ENCODE results near the gene CHST11. TPM values are rescaled to one million over a fixed set of nuclear protein-coding genes. Genes with fewer than 3 reads are reported as not detected.

Gene CHST11
- total RNA-seq, 1 donor from 2014 or later, result 6.0 TPM

DNA sequence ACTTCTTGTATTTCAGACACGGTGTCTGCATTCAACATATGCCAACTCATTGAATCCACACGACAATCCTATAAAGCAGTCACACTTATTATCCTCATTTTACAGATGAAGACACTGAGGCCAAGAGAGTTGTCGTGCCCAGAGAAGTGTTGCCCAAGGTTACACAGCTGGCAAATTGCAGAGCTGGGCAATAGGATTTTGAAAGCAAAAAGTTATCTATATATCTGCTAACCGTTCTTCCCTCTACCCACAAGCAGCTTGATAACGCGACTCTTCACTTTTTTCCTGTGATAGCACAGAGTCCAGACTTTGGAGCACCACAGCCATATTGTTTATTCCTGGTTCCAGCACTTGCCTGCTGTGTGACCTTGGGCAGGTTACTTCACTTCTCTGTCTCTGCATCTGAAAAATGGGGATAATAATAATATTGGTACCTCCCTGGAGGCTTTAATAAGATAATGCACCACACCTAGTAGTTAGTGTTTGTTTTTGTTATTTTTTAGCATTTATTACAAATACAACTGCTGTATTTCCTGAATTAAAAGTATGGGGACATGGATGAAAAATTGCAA is 82.2 kb downstream of the CHST11 start:
- Histone ChIP-seq H3K27me3 (ENCODE audit: low read depth) (no peaks in the 10 kb centered on the region), H3K36me3 (no peaks in the 10 kb centered on the region), H3K4me1 (no peaks in the 10 kb centered on the region), H3K4me3 (no peak overlapping the region), H3K27ac (replicated peaks) (no peak overlapping the region), H3K9me3 (replicated peaks) (no peaks in the 10 kb centered on the region)
- TF ChIP-seq, protein P1, sequence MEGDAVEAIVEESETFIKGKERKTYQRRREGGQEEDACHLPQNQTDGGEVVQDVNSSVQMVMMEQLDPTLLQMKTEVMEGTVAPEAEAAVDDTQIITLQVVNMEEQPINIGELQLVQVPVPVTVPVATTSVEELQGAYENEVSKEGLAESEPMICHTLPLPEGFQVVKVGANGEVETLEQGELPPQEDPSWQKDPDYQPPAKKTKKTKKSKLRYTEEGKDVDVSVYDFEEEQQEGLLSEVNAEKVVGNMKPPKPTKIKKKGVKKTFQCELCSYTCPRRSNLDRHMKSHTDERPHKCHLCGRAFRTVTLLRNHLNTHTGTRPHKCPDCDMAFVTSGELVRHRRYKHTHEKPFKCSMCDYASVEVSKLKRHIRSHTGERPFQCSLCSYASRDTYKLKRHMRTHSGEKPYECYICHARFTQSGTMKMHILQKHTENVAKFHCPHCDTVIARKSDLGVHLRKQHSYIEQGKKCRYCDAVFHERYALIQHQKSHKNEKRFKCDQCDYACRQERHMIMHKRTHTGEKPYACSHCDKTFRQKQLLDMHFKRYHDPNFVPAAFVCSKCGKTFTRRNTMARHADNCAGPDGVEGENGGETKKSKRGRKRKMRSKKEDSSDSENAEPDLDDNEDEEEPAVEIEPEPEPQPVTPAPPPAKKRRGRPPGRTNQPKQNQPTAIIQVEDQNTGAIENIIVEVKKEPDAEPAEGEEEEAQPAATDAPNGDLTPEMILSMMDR (IDR thresholded peaks at IDR 0.05; ENCODE audit: borderline replicate concordance), result no peak
- intact Hi-C loops (cut with micrococcal nuclease), result no loop called here
- no peak for DNase-seq

DNA sequence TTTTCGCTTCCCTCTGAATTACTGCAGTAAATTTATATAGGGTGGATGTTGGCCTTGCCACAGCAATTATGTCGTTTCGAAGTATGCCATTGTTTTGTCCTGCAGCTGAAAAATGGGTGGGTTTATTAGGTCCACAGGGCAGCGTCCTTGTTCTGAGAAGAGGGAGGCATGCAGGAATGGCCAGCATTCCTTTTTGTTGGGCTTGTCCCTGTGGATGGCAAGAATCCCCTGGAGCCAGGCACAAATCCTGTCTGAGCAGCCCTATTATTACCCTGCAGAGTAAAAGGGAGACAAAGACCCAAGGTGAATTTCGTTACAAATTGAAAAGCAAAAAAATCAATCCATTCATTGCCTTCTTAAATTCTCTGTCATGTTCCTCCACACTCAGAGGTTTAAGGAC is 88.1 kb downstream of the CHST11 start:
- intact Hi-C loops (cut with micrococcal nuclease), result no loop called here
- TF ChIP-seq, protein P1 (IDR thresholded peaks at IDR 0.05; ENCODE audit: borderline replicate concordance), result no peak
- H3K4me3 ChIP-seq, result no peak overlapping the region

DNA sequence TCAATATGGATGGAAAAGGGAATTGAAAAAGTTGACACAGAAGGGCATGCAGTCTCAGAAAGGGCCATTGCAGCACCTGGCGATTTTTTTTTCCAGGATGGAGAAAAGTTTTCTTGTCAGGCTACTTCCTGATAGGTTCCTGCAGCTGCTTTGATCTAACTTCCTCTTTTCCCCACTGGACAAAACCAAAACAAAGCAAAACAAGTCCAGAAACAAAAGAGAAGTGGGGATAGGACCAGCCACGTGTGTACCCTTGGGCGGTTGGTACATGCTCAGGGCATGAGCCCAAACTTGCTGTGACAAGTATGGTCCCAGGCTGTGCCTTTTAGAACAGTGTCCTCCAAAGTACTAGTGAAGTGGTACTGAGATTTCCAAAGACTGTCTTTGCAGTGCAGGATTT is 89.8 kb downstream of the CHST11 start:
- Histone ChIP-seq H3K27me3 (ENCODE audit: low read depth) (no peaks in the 10 kb centered on the region), H3K4me3 (no peak overlapping the region), H3K4me1 (peaks cover 5% of the 10 kb centered on the region), H3K27ac (replicated peaks) (no peak overlapping the region), H3K36me3 (no peaks in the 10 kb centered on the region), H3K9me3 (replicated peaks) (no peaks in the 10 kb centered on the region)
- TF ChIP-seq, protein P1 (IDR thresholded peaks at IDR 0.05; ENCODE audit: borderline replicate concordance), result no peak
- intact Hi-C loops (cut with micrococcal nuclease), result no loop called here
- no peak for DNase-seq

More for the DNA sequence above, 88.1 kb downstream of the CHST11 start:
- Histone ChIP-seq H3K4me1 (no peaks in the 10 kb centered on the region), H3K27me3 (ENCODE audit: low read depth) (no peaks in the 10 kb centered on the region), H3K36me3 (no peaks in the 10 kb centered on the region), H3K9me3 (replicated peaks) (no peaks in the 10 kb centered on the region), H3K27ac (replicated peaks) (no peak overlapping the region)
- no peak for DNase-seq

DNA sequence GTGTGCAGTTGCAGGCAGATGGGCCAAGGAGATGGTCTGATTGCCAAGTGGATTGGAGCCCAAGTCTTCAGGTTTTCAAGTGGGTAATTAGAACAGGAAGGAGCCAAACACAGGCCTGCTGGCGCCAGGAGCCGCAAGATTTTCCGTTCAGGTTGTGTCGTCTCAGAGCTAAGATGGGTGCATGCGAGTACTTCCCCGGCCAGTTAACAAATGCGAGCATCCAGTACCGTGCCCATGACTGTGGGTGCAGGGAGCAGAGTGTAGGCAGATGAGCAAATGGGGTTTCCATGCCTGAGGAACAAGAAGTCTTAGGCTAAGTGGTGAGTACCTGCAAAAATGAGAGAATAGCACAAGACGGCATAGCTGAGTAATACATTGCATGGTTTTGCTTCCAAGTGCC is 90.5 kb downstream of the CHST11 start:
- Histone ChIP-seq H3K4me1 (peaks cover 5% of the 10 kb centered on the region), H3K4me3 (no peak overlapping the region), H3K9me3 (replicated peaks) (no peaks in the 10 kb centered on the region), H3K27ac (replicated peaks) (no peak overlapping the region), H3K36me3 (no peaks in the 10 kb centered on the region), H3K27me3 (ENCODE audit: low read depth) (no peaks in the 10 kb centered on the region)
- DNase-seq, result no peak
- TF ChIP-seq, protein P1 (IDR thresholded peaks at IDR 0.05; ENCODE audit: borderline replicate concordance), result no peak
- intact Hi-C loops (cut with micrococcal nuclease), result no loop called here

DNA sequence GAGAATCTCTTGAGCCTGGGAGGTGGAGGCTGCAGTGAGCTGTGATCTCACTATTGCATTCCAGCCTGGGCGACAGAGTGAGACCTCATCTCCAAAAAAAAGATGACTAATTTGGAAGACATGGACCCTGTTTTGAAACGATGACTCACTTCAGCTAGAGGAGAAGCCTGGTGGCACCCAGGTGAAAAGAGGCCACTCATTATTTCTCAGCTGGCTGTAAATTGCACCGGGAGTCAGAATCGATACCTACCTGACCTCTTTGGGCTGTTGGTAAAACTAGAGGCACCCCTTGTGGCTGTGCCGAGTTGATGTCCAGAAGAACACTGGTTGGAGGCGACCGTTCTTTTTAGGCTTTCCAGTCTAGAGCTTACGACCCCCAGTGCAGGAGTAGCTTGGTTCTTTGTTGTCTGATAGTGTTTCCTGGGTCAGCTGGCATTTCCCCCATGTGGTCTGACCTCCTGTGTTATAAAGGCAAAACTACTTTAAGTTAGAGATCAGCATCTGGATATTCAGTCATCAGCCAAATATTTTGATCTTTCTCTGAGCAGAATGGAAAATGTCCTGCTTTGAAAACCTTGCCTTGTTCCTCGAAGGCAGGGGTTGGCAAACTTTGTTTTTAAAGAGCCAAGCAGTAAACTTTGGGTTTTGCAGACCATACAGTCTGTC is 93.2 kb downstream of the CHST11 start:
- H3K27ac ChIP-seq (replicated peaks), result no peak overlapping the region
- H3K9me3 ChIP-seq (replicated peaks), result peaks cover 12% of the 10 kb centered on the region
- no peak for DNase-seq
- H3K4me3 ChIP-seq, result no peak overlapping the region
- H3K36me3 ChIP-seq, result no peaks in the 10 kb centered on the region
- peaks cover 5% of the 10 kb centered on the region for H3K4me1 ChIP-seq
- no peaks in the 10 kb centered on the region for H3K27me3 ChIP-seq (ENCODE audit: low read depth)
- intact Hi-C loops (cut with micrococcal nuclease), result no loop called here
- TF ChIP-seq, protein P1 (IDR thresholded peaks at IDR 0.05; ENCODE audit: borderline replicate concordance), result no peak

All from left ventricle myocardium inferior (tissue), 1 donor.